Neural crest cell (in vitro differentiated cells): ENCODE measurements around the gene CTIF. TPM values are rescaled to one million over a fixed set of nuclear protein-coding genes. Genes with fewer than 3 reads are reported as not detected.

Experiments used
- DNase-seq: peaks from one replicate; pipeline ENCODE4 v3.0.0; 2021; ENCODE audit warnings: low read depth, mixed read lengths, low spot score
- H3K27ac Mint-ChIP-seq: one replicate; pipeline ENCODE4 v1.8.0; 2021; ENCODE audit warnings: mild to moderate bottlenecking, mixed read lengths; ENCODE audit not compliant: unreplicated experiment
- H3K27me3 Mint-ChIP-seq: 2 replicates; pipeline ENCODE4 v1.8.0; 2021; ENCODE audit warnings: low read depth, mild to moderate bottlenecking, mixed read lengths
- H3K36me3 Mint-ChIP-seq: 2 replicates; pipeline ENCODE4 v1.8.0; 2021; ENCODE audit warnings: low read depth, mild to moderate bottlenecking, mixed read lengths
- H3K4me1 Mint-ChIP-seq: 2 replicates; pipeline ENCODE4 v1.8.0; 2021; ENCODE audit warnings: mixed read lengths
- H3K4me3 Mint-ChIP-seq: one replicate; pipeline ENCODE4 v1.8.0; 2021; ENCODE audit warnings: mild to moderate bottlenecking, mixed read lengths
- H3K9me3 Mint-ChIP-seq: 2 replicates; pipeline ENCODE4 v1.8.0; 2021; ENCODE audit warnings: mixed read lengths
- CTCF ChIP-seq: fragments of 200-600 bp; sonication (generic); conservative IDR thresholded peaks from 2 replicates; pipeline ENCODE4 v1.5.0; 2021; ENCODE audit warnings: antibody characterized with exemption, mild to moderate bottlenecking
- total RNA-seq: library from RNA; stranded (reverse); gene quantifications from 2 replicates; pipeline ENCODE4 v1.2.1, GENCODE V29; 2021

CTIF gene
- total RNA-seq, 1 donor from 2014 or later = 52.6 TPM

GRCh38 chr18:48852794-48853193 is 314.0 kb downstream of the CTIF start:
- no peak for DNase-seq
- no peak for TF ChIP-seq CTCF
- Mint-ChIP-seq H3K27ac (no peak overlapping the region), H3K9me3 (peaks cover 2% of the 10 kb centered on the region), H3K36me3 (peaks cover 3% of the 10 kb centered on the region), H3K4me3 (no peak overlapping the region), H3K27me3 (peaks cover 2% of the 10 kb centered on the region), H3K4me1 (peaks cover 66% of the 10 kb centered on the region)

GRCh38 chr18:48853588-48853987 is 314.8 kb downstream of the CTIF start:
- Mint-ChIP-seq H3K4me3 (no peak overlapping the region), H3K36me3 (peaks cover 3% of the 10 kb centered on the region), H3K9me3 (peaks cover 2% of the 10 kb centered on the region), H3K27ac (no peak overlapping the region), H3K4me1 (peaks cover 66% of the 10 kb centered on the region), H3K27me3 (peaks cover 2% of the 10 kb centered on the region)
- DNase-seq = no peak
- TF ChIP-seq CTCF = no peak

GRCh38 chr18:48854780-48855179 is 315.9 kb downstream of the CTIF start:
- no peak for TF ChIP-seq CTCF
- no peak overlapping the region for H3K27ac Mint-ChIP-seq
- peaks cover 3% of the 10 kb centered on the region for H3K36me3 Mint-ChIP-seq
- peaks cover 72% of the 10 kb centered on the region for H3K4me1 Mint-ChIP-seq
- peaks cover 2% of the 10 kb centered on the region for H3K9me3 Mint-ChIP-seq
- no peak for DNase-seq
- H3K27me3 Mint-ChIP-seq = peaks cover 2% of the 10 kb centered on the region
- no peak overlapping the region for H3K4me3 Mint-ChIP-seq

- Mint-ChIP-seq H3K4me3 (no peak overlapping the region), H3K36me3 (peaks cover 3% of the 10 kb centered on the region), H3K27me3 (peaks cover 2% of the 10 kb centered on the region), H3K27ac (no peak overlapping the region), H3K4me1 (peaks cover 74% of the 10 kb centered on the region), H3K9me3 (no peaks in the 10 kb centered on the region)
- no peak for TF ChIP-seq CTCF
- no peak for DNase-seq
Measured at GRCh38 chr18:48855422-48856377, 316.9 kb downstream of the CTIF start.

- DNase-seq = no peak
- peaks cover 2% of the 10 kb centered on the region for H3K27me3 Mint-ChIP-seq
- no peak for TF ChIP-seq CTCF
- H3K4me1 Mint-ChIP-seq = peaks cover 77% of the 10 kb centered on the region
- H3K36me3 Mint-ChIP-seq = peaks cover 3% of the 10 kb centered on the region
- H3K4me3 Mint-ChIP-seq = no peak overlapping the region
- no peak overlapping the region for H3K27ac Mint-ChIP-seq
- H3K9me3 Mint-ChIP-seq = no peaks in the 10 kb centered on the region
Measured at GRCh38 chr18:48857023-48857694, 318.3 kb downstream of the CTIF start.
